Loucy (cell line): ENCODE results near the gene PLAC1.

Experiments
- H2AFZ ChIP-seq: fragments of 200-600 bp; sonication (generic); 2 replicates; pipeline ENCODE4 v1.6.0; 2016; ENCODE audit warnings: antibody characterized with exemption, mild to moderate bottlenecking, low read length, moderate library complexity
- H3F3A ChIP-seq: fragments of 200-600 bp; 2 replicates; pipeline ENCODE4 v1.6.0; 2016; ENCODE audit warnings: antibody characterized with exemption, low read depth, mild to moderate bottlenecking
- H3K27me3 ChIP-seq: fragments of 200-600 bp; sonication (generic); 2 replicates; pipeline ENCODE4 v1.6.1; 2014; ENCODE audit warnings: low read length, mild to moderate bottlenecking; ENCODE audit not compliant: insufficient read depth, poor library complexity, severe bottlenecking
- H3K36me3 ChIP-seq: fragments of 200-600 bp; sonication (generic); 2 replicates; pipeline ENCODE4 v1.6.1; 2016; ENCODE audit warnings: low read length; ENCODE audit not compliant: insufficient read depth
- H3K4me1 ChIP-seq: fragments of 200-600 bp; sonication (generic); 2 replicates; pipeline ENCODE4 v1.5.1; 2014; ENCODE audit warnings: low read length, mild to moderate bottlenecking; ENCODE audit not compliant: insufficient read depth, poor library complexity, severe bottlenecking
- H3K4me2 ChIP-seq: fragments of 200-600 bp; sonication (generic); 2 replicates; pipeline ENCODE4 v1.6.0; 2014; ENCODE audit warnings: antibody characterized with exemption, low read length, low read depth, mild to moderate bottlenecking; ENCODE audit not compliant: poor library complexity, severe bottlenecking
- H3K4me3 ChIP-seq: fragments of 200-600 bp; sonication (generic); 2 replicates; pipeline ENCODE4 v1.5.1; 2014; ENCODE audit warnings: low read length, mild to moderate bottlenecking, mixed read lengths; ENCODE audit not compliant: poor library complexity, severe bottlenecking
- H3K79me2 ChIP-seq: fragments of 200-600 bp; sonication (generic); 2 replicates; pipeline ENCODE4 v1.6.1; 2014; ENCODE audit warnings: low read length; ENCODE audit not compliant: insufficient read depth
- H3K9ac ChIP-seq: fragments of 200-600 bp; sonication (generic); 2 replicates; pipeline ENCODE4 v1.6.0; 2014; ENCODE audit warnings: mild to moderate bottlenecking, low read depth, low read length, moderate library complexity; ENCODE audit not compliant: poor library complexity, severe bottlenecking
- H3K9me2 ChIP-seq: fragments of 200-600 bp; sonication (generic); replicated peaks from 2 replicates; pipeline ENCODE4 v1.6.1; 2016; ENCODE audit warnings: low read depth, low read length, mixed read lengths
- H3K9me3 ChIP-seq: fragments of 200-600 bp; sonication (generic); 2 replicates; pipeline ENCODE4 v1.6.1; 2014; ENCODE audit warnings: mild to moderate bottlenecking, antibody characterized with exemption, low read length, low read depth; ENCODE audit not compliant: insufficient read depth
- H4K20me1 ChIP-seq: fragments of 200-600 bp; sonication (generic); 2 replicates; pipeline ENCODE4 v1.6.0; 2014; ENCODE audit warnings: antibody characterized with exemption, low read length, mild to moderate bottlenecking; ENCODE audit not compliant: insufficient read depth, poor library complexity, severe bottlenecking
- CTCF ChIP-seq: fragments of 200-600 bp; sonication (generic); conservative IDR thresholded peaks from 2 replicates; pipeline ENCODE4 v1.5.1; 2014; ENCODE audit warnings: mild to moderate bottlenecking, antibody characterized with exemption, low read length
- EZH2phosphoT487 ChIP-seq: fragments of 200-600 bp; IDR thresholded peaks from 2 replicates; pipeline ENCODE4 v1.6.1; 2018; ENCODE audit warnings: antibody characterized with exemption, mild to moderate bottlenecking, moderate library complexity, borderline replicate concordance

The PLAC1 gene

GRCh38 chrX:134645936-134646543, 12.2 kb downstream of the PLAC1 start:
- Histone ChIP-seq H3K36me3 (no peaks in the 10 kb centered on the region), H4K20me1 (no peaks in the 10 kb centered on the region), H3K27me3 (no peaks in the 10 kb centered on the region), H3K4me1 (no peaks in the 10 kb centered on the region), H3K79me2 (no peaks in the 10 kb centered on the region), H3K9me3 (no peaks in the 10 kb centered on the region), H3K9ac (no peak overlapping the region), H3F3A (no peaks in the 10 kb centered on the region), H2AFZ (no peak overlapping the region), H3K9me2 (no peaks in the 10 kb centered on the region), H3K4me3 (no peak overlapping the region), H3K4me2 (no peak overlapping the region)
- TF ChIP-seq CTCF = no peak
- no peak for TF ChIP-seq EZH2phosphoT487

GRCh38 chrX:134642386-134642785, 15.9 kb downstream of the PLAC1 start:
- Histone ChIP-seq H3F3A (no peaks in the 10 kb centered on the region), H3K79me2 (no peaks in the 10 kb centered on the region), H4K20me1 (no peaks in the 10 kb centered on the region), H3K4me3 (no peak overlapping the region), H3K4me1 (no peaks in the 10 kb centered on the region), H3K9me3 (no peaks in the 10 kb centered on the region), H3K27me3 (no peaks in the 10 kb centered on the region), H3K36me3 (no peaks in the 10 kb centered on the region), H2AFZ (no peak overlapping the region), H3K9ac (no peak overlapping the region), H3K4me2 (no peak overlapping the region), H3K9me2 (no peaks in the 10 kb centered on the region)
- no peak for TF ChIP-seq EZH2phosphoT487
- TF ChIP-seq CTCF = no peak

- H3F3A ChIP-seq = no peaks in the 10 kb centered on the region
- H3K27me3 ChIP-seq = no peaks in the 10 kb centered on the region
- no peak overlapping the region for H2AFZ ChIP-seq
- H3K9ac ChIP-seq = no peak overlapping the region
- no peaks in the 10 kb centered on the region for H3K4me1 ChIP-seq
- TF ChIP-seq EZH2phosphoT487 = no peak
- TF ChIP-seq CTCF = no peak
- no peak overlapping the region for H3K4me2 ChIP-seq
- no peaks in the 10 kb centered on the region for H4K20me1 ChIP-seq
- no peak overlapping the region for H3K4me3 ChIP-seq
- H3K9me2 ChIP-seq = no peaks in the 10 kb centered on the region
- H3K36me3 ChIP-seq = no peaks in the 10 kb centered on the region
- no peaks in the 10 kb centered on the region for H3K79me2 ChIP-seq
- no peaks in the 10 kb centered on the region for H3K9me3 ChIP-seq
These were observed 16.9 kb downstream of the PLAC1 start for GRCh38 chrX:134641346-134641745.
